ENCODE results near the gene GATA5.

Gene GATA5

GRCh38 chr20:62475772-62476055 lies at the start of gene GATA5:
TSS of gene GATA5 (minus strand) at chr20:62475995. CDS start at chr20:62475521, 474 bp downstream.
- no peak for DNase-seq (ENCODE audit: low spot score)

DNA sequence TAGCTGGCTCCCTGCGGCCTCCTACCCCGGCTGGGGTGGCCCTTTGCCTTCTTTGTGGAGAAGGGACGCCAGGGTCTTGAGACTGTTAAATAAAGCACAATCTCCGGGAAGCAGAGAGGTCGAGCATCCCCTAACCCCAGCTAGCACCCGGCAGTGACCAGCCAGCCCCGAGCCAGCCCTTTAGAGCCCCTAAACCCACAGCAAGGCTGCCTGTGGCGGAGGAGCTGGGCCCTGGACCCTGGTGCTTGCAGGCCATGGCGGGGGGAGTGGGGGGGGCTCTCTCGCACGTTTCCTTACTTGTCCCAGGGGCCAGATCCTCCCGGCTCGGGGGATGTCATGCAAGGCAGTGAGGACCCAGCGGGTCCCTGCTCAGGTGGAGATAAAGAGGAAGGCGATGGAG lies 49.2 kb upstream of the GATA5 start:
- no peak for DNase-seq (ENCODE audit: low spot score)

DNA sequence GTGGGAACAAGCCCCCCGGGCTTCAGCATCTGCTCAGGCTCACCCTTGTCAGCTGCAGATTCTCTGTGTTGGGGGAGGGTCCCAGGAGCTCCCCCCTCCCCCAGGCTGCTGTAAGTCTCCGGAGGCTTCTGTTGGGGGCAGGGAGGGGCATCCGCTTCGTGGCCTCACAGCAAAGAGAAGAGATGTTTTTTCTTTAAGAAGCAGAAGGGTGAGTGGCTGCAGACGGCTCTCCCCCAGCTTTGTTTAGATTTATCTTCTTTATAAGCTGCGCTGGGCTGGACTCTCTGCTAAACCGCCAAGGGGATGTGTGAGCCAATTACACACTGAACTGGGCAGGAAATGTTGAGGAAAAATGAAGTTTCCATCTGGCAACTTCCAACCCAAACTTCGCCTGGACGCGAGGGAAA lies 48.7 kb upstream of the GATA5 start:
- DNase-seq (ENCODE audit: low spot score) = no peak

DNA sequence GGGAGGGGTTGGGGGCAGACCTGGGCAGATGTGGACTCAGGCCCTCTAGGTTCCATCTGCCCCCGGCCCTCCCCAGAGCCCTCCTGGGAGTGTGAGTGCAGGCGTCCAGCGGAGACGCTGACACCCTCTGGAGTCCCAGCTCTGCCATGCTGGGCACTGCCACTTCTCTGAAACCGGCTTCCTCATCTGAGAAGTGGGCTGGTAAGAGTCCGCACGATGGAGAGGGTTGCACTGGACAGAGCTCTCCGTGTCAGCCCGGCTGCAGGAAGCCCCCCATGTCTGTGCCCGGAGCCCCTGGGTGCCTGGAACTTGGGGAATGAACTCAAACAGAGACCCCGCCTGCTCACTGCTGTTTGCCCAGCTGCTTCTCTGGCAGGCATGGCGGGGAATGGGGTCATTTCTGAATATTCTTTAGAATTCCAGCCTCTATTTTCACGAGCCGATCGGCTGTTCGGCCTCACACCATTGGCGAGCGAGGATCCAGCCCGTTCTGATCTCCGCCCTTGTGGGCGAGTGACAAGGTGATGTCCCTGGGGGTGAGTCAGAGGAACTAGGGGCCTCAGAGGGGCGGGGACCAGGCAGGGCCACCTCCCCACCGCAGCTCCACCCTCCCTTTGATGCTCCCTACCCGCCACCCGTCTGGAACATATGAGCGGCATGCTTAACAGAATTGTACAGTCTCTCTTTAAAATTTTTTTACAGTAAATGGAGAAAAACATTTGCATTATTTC lies 47.8 kb upstream of the GATA5 start:
- DNase-seq (ENCODE audit: low spot score) = no peak

DNA sequence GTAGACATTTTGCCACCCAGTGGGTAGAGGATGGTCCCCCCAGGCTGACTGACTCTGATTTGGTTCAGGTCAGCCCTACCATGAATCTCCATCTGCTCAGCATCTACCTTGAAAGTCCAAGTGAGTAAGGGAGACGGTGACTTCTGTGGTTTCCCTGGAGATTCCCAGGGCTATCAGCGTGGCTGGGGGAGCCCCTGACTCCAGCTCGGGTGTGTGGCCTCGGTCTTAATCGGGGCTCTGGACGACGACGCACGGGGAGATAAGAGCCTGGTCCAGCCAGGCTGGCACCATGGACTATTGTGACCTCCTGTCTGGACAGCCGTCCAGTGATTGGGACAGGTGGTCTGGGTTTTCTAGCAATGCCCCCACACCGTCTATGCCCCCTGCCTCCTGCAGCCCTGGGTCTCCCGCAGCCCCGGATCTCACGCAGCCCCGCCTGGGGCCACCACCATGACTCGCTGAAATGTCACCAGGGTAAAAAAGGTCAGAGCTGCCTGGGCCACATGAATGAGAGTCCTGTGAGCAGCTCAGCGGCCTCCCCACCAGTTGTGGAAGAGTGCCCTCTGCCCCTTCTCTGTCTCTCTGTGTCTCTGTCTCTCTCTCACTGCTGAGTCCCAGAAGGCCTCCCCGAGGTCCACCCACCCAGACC lies 47.1 kb upstream of the GATA5 start:
- no peak for DNase-seq (ENCODE audit: low spot score)

DNA sequence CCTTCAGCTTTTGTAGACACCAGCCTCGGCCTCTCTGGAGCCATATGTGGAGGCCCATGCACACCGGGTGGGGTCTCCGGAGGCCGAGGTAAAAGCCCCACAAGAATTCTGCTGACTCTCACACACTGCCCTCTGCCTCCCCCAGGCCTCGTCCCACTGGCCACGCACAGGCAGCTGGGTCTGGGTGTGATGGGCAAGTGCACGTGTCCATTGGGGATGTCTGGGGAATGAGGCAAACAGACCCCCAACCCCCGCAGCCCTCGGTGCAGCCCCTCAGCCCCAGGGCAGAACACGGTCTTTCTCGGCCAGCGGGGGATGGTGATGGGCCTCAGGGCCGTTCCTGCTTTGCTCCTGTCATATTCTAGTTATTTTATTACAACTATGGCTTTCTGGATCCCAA lies 44.0 kb upstream of the GATA5 start:
- DNase-seq (ENCODE audit: low spot score) = no peak

DNA sequence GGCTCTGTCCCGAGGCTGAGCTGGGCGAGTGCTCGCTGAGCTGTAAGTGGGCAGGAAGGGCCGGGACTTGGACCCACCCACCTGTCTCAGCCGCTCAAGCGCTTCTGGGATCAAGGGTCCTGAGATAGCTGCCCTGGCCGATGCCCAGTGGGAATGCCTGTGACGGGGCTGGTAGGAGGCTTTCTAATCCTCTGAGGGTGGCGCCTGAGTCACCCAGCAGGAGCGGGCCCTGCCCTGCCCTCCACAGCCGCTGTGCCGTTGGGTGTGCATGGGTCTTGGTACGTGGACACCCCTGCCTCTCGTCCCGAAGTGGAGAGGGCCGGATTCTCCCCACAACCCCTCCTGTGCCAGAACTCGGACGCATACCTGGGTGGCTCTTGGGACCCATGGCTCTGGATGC lies 43.1 kb upstream of the GATA5 start:
- no peak for DNase-seq (ENCODE audit: low spot score)

DNA sequence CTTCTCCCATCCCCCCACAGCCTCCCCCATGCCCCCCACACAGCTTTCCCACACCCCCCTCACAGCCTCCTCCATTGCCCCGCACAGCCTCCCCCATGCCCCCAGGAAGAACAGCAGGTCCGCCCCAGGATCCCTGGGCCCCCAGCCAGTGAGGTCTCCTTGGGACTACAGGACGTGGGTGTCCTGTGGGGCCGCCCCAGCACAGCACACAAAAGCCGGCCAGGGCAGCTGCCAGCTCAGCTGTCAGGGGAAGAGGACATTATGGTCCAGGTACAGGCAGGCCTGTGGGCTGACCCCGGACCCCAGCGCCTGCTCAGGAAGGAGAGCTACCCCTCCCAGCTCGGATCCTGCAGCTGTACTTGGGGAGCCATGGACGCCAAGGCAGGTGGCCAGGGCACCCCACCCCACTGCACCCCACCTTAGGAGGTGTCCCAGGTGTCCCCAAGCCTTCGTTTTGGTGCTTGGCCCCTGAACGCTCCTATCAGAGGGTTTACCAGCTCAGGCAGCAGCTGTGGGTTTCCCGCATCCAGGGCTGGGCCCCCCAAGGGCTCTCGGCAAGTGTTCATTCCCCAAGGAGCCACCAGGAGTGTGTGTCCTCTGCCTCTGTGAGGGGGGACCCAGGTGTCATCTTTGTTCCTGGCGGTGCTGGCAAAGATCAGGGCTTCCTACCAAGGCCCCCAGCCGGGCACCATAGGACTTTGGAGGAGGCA lies 42.3 kb upstream of the GATA5 start:
- DNase-seq (ENCODE audit: low spot score) = no peak

DNA sequence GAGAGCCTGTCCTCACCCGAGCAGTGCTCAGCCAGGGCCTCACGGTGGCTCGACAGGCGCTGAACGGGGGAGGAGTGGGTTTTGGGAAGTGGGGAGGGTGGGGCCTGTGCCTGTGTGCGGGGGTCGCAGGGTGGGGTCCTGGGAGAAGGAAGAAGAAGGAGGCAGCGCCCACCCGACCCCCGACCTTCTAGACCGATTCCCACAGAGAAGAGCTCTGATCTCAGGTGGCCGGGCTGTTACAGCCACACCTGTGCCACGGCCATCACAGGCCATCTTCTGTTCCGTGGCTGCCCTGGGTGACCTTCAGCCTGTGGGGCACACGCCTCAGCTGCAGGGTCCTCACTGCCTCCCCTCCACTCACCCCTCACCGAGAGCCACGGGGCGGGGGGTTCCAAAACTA lies 41.4 kb upstream of the GATA5 start:
- no peak for DNase-seq (ENCODE audit: low spot score)

DNA sequence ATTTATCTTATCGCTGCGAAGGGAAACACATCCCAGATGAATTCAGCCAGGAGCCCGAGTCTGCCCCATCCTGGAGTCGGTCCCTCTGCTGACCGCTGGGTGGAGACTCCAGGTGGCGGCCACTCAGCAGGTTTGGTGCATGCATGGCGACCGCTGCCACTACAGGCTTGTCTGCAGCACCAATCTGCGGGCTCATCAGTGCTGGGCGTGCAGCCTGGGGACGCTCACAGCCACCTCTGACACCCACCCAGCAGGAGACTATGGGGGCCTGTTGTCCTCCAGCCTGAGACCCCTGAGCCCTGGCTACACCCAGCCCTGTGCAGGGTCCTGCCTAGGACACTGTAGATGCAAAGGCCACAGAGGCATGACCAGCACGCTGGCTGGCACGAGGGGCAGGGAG lies 40.5 kb upstream of the GATA5 start:
- DNase-seq (ENCODE audit: low spot score) = no peak

DNA sequence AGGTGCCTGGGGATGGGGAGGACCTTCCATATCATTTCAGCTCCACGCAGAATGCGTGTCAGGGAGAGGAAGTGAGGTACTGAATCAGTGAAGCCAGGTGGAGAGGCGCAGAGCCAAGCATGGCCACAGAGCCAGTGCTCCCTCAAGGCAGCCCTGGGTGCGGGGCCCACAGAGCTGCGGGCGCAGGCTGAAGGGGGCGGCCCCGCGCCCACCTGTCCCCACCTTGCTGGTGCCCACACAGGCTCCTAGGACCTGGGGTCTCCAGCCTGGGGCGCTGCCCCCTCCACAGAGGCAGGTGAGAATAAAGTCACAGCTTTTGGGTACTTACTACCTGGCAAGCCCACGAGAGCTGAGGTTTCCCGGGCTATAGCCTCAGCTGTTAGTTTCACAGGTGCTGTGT lies 40.0 kb upstream of the GATA5 start:
- DNase-seq (ENCODE audit: low spot score) = no peak

DNA sequence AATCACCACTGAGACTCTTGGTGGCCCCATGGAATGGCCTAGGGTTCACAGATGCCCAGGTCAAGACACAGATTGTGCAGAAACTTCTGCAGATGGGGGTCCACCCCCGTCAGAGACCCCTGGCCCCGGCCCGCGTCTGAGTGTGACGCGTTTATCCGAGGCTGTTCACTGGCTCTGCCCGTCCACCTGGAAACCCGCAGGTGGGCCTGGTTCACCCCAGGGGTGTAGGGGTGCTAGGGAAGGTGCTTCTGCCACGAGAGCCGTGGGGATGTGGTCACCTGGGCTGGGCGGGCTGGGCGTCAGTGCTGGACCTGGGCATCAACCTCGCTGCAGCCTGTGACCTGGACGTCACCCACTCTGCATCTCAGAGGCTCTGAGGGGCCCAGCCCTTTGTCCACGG lies 39.5 kb upstream of the GATA5 start:
- no peak for DNase-seq (ENCODE audit: low spot score)

- DNase-seq (ENCODE audit: low spot score) = no peak
These were observed 38.2 kb upstream of the GATA5 start for GRCh38 chr20:62513991-62514390.

DNA sequence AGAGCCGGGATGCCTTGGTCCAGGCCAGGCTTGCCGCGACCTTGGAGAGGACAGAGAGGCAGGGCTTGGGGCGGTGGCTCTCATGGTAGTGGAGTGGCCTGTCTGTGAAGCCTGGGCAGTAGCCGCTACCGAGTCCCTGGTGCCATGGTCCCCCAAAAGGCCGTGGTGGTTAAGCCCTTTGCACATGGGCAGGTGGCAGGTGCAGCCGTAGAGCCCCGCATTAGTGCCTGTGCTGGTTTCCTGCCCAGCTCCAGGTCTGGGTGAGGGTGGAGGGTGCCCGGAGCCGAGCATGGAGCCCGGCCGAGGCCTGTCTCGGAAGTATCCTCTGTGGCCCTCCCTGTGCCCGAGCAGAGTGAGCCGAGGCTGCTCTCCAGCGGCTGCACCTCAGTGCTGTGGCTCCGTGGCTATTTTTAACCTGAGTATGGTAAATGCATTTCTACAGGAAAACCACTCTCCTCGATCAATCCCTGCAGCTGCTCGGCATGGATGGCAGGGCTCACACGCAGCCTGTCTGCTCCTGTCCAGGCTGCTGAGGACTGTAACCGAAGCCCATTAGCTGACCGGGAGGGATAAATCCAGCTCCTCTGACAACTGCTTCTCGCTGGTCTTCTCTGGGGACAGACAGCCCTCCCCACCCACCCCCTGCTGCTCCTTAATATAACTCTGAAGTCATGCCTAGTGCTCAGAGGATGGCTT lies 36.3 kb upstream of the GATA5 start:
- DNase-seq (ENCODE audit: low spot score) = no peak

GRCh38 chr20:62511300-62511914 lies 35.6 kb upstream of the GATA5 start:
- DNase-seq (ENCODE audit: low spot score) = no peak

DNA sequence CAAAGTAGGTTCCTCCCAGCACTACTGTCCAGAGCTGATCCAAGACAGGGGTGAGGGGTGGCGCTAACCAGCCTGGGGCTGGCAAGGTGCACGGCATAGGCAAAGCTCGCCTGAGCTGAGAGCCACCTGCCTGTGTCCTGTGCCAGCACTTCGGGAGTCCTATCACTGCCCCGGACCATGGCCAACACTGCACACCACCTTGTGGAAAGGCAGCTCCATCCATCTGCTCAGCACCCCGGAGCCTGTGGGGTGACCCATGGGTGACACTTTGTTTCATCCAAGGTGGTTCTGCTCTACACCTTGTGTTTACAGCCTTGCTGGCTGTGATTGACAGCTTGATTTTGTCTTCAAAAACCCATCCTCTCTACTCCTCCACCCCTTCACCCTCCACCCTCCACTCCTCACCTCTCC lies 32.9 kb upstream of the GATA5 start:
- DNase-seq (ENCODE audit: low spot score) = no peak

- DNase-seq (ENCODE audit: low spot score) = no peak
These were observed 32.3 kb upstream of the GATA5 start for GRCh38 chr20:62507991-62508640.

DNA sequence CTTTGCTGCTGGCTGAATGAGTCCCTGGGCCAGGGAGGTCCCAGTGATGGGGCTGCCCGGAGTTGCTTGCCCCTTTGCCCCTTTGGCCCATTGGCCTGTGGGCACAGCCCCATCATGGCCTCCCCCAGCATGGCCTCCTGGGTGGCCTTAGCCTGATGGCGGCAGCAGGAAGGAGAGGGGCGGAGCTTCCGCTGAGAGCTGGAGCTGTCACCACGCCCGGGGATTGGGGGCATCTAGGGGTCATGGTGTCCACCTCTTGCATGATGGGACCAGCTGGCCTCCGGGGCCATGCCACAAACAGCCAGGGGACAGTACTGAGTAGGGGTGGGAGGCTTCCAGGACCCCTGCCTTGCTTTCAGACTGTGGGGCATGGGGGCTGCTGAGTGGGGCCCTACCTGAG lies 31.5 kb upstream of the GATA5 start:
- DNase-seq (ENCODE audit: low spot score) = no peak

DNA sequence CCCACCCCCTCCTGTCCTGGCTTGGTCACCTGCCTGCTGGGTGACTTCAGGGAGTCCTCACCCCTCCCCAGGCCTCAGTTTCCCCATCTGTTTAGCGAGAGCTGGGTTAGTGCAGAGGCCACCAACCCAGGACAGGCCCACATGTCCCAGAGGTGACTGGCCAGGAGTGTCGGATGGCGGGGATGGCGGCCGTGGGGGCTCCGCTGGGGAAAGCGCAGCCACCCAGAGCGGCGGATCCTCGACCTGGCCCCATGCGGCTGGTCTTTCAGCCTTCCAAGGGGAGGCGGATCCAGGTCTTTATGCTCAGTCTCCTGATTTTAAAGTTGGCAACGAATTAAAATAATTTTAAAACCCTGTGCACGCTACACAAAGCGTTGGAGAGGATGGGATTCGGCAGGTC lies 31.0 kb upstream of the GATA5 start:
- no peak for DNase-seq (ENCODE audit: low spot score)

GRCh38 chr20:62506087-62506486 lies 30.3 kb upstream of the GATA5 start:
- DNase-seq (ENCODE audit: low spot score) = no peak

GRCh38 chr20:62505337-62506045 lies 29.7 kb upstream of the GATA5 start:
- DNase-seq (ENCODE audit: low spot score) = no peak
